Vagina (tissue), 2 donors: ENCODE measurements around the gene PCNX2. TPM values are rescaled to one million over a fixed set of nuclear protein-coding genes. Genes with fewer than 3 reads are reported as not detected.

Experiments used
- DNase-seq, 2 donors: peaks; one replicate each; pipeline ENCODE4 v3.0.0-alpha.2; 2017; ENCODE audit errors: extremely low spot score in 2 of 2
- H3K27ac ChIP-seq: fragments of 200-600 bp; sonication (generic); one replicate; pipeline ENCODE4 v1.5.1; 2019
- H3K27me3 ChIP-seq: fragments of 200-600 bp; sonication (generic); one replicate; pipeline ENCODE4 v1.5.1; 2019
- H3K36me3 ChIP-seq, 2 donors: fragments of 200-600 bp; sonication (generic); one replicate each; pipeline ENCODE4 v1.5.1; 2017 to 2019
- H3K4me1 ChIP-seq: fragments of 200-600 bp; sonication (generic); one replicate; pipeline ENCODE4 v1.5.1; 2019
- H3K4me3 ChIP-seq, 2 donors: fragments of 200-600 bp; sonication (generic); 1 replicate in 1 of 2; 2 replicates in 1 of 2; pipeline ENCODE4 v1.5.1; 2016 to 2019
- H3K9me3 ChIP-seq: fragments of 200-600 bp; sonication (generic); one replicate; pipeline ENCODE4 v1.5.1; 2019
- POLR2A ChIP-seq, 2 donors: fragments of 450-650 bp; IDR thresholded peaks; one replicate each; pipeline ENCODE4 v1.6.1; 2017; ENCODE audit warnings: antibody characterized with exemption in 2 of 2, mild to moderate bottlenecking in 2 of 2, moderate library complexity in 2 of 2
- POLR2AphosphoS5 ChIP-seq, 2 donors: sonication (generic); formaldehyde crosslinking; IDR thresholded peaks; one replicate each; pipeline ENCODE4 v1.9.0; 2017; ENCODE audit warnings: antibody characterized with exemption in 2 of 2, mild to moderate bottlenecking in 2 of 2, low read depth in 1 of 2; ENCODE audit not compliant: insufficient read depth in 1 of 2
- intact Hi-C: fragments of 100-400 bp; cut with DNase I; formaldehyde crosslinking; loops from one replicate; pipeline ENCODE4 v1.15.1; 2023
- total RNA-seq: library from RNA; depleted of rRNA; stranded (reverse); fragments of >200 nt; gene quantifications from one replicate; pipeline ENCODE4 v1.2.3, GENCODE V29; 2016
- TF ChIP-seq, protein P1 (sequence below), 3 experiments: fragments of 450-650 bp in 2 of 3; fragments of 200-600 bp in 1 of 3; sonication (generic) in 1 of 3; IDR thresholded peaks; one replicate each; pipeline ENCODE4 v1.5.1; 2017 to 2019; ENCODE audit warnings: antibody characterized with exemption in 3 of 3, mild to moderate bottlenecking in 2 of 3, moderate library complexity in 2 of 3

The PCNX2 gene
- total RNA-seq, 1 donor from 2014 or later: 29.2 TPM

DNA sequence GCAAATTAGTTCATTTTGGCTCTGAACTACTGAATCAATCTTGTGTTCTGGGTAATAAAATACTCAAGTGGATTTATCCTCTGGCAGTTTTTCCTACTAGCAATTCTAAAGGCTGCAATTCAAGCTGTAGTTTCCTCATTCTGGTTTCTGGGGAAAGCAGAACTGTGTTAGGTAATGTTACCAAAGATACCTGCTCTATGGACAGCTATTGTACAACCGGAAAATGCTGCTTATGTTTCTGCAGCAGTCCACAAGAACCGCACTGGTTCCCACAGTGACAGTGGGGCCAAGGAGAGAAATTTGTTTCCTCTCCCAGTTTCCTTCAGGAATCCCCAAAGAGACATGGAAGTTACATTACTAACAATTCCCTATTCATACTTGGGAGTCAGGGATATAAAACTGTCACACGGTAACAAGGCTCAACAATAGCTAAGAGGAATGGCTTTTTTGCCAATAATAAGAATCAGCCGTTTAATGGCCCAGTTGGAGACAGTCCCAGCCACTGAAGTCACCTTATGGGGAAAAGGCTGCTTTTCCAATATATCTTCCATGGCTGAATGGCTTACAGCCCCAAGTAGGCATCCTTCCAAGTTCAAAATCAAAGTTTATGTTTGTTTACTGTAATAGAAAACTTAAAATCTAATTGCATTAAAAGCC is 52.6 kb downstream of the PCNX2 start:
- no peak for DNase-seq
- Histone ChIP-seq H3K9me3 (no peaks in the 10 kb centered on the region), H3K4me1 (peaks cover 30% of the 10 kb centered on the region), H3K36me3 (no peaks in the 10 kb centered on the region), H3K27ac (peak overlapping the region; percentile 0), H3K4me3 (no peak overlapping the region), H3K27me3 (no peaks in the 10 kb centered on the region)
- intact Hi-C loops: loop anchor here (10.0 kb wide), 1 partner anchor 1488 kb away; no protein-coding TSS in a partner anchor
- TF ChIP-seq, protein P1, sequence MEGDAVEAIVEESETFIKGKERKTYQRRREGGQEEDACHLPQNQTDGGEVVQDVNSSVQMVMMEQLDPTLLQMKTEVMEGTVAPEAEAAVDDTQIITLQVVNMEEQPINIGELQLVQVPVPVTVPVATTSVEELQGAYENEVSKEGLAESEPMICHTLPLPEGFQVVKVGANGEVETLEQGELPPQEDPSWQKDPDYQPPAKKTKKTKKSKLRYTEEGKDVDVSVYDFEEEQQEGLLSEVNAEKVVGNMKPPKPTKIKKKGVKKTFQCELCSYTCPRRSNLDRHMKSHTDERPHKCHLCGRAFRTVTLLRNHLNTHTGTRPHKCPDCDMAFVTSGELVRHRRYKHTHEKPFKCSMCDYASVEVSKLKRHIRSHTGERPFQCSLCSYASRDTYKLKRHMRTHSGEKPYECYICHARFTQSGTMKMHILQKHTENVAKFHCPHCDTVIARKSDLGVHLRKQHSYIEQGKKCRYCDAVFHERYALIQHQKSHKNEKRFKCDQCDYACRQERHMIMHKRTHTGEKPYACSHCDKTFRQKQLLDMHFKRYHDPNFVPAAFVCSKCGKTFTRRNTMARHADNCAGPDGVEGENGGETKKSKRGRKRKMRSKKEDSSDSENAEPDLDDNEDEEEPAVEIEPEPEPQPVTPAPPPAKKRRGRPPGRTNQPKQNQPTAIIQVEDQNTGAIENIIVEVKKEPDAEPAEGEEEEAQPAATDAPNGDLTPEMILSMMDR (IDR thresholded peaks at IDR 0.05): no peak
- TF ChIP-seq POLR2AphosphoS5 (IDR thresholded peaks at IDR 0.05; ENCODE audit: insufficient read depth in 1 of 2, low read depth in 1 of 2): no peak
- no peak for TF ChIP-seq POLR2A (IDR thresholded peaks at IDR 0.05)

DNA sequence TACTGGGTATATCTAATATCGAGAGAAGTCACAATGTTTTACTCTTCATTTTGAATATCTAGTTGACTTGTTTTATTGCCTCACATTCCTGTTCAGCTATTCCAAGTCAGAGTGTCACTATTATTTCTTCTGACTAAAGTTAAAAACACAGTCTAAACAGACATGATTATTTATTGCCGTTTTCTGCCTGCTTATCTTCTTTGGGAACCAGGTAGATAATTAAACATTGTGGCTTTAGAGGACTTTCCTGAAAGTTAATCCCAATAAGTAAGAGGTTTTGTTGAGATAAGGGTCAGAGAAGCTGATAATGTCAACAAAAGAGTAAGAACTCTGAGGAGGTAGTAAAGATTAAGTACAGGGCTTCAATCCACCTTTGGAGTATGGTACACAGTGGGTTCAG is 53.8 kb downstream of the PCNX2 start:
- Histone ChIP-seq H3K36me3 (no peaks in the 10 kb centered on the region), H3K27me3 (no peaks in the 10 kb centered on the region), H3K4me3 (no peak overlapping the region), H3K4me1 (peaks cover 30% of the 10 kb centered on the region), H3K27ac (no peak overlapping the region), H3K9me3 (no peaks in the 10 kb centered on the region)
- intact Hi-C loops: loop anchor here (10.0 kb wide), 1 partner anchor 1487 kb away; no protein-coding TSS in a partner anchor
- TF ChIP-seq, protein P1 (IDR thresholded peaks at IDR 0.05): no peak
- TF ChIP-seq POLR2A (IDR thresholded peaks at IDR 0.05): no peak
- TF ChIP-seq POLR2AphosphoS5 (IDR thresholded peaks at IDR 0.05; ENCODE audit: insufficient read depth in 1 of 2, low read depth in 1 of 2): no peak
- DNase-seq: no peak

DNA sequence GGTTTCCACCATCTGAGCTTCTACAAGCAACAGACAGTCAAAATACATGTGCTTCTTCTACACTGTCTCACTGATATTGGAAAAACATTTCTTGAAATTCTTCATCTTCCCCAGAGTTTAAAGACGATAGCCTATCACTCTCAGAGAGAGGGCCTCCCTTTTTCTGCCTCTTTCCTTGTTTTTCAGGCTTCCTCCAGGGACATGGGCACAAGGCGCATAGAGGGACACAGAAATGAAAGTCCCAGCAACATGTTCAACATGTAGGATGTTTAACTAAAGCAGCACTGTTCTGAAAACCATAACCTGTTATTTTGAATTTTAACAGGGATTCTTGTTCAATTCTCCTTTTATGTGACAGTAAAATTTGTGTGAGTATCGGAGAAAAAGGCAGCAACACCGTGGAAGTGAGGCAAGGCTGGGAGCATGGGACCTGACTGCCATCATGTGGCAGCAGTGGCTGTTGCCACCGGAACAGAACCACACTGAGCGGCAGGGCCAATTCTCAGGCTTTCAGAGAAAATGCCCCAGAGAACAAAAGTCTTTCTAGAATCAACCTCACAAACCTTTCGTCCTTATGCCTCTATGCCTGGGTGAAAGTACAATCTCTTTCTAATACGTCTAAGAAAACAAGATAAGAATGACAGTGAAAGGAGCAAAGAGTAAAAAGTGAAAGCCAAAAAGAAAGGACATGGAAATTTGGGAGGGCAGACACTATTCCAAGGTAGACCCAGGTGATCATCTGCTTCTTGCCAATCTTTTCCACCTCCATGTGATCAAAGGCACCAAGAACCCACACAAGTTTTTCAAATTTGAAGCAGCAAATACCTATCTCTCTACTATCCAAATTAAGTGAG is 54.5 kb downstream of the PCNX2 start:
- Histone ChIP-seq H3K27me3 (no peaks in the 10 kb centered on the region), H3K4me3 (peak overlapping the region in 1 of 2 donors; percentile 20), H3K9me3 (no peaks in the 10 kb centered on the region), H3K27ac (no peak overlapping the region), H3K36me3 (no peaks in the 10 kb centered on the region), H3K4me1 (peaks cover 30% of the 10 kb centered on the region)
- intact Hi-C loops: loop anchor here (10.0 kb wide), 1 partner anchor 1486 kb away; no protein-coding TSS in a partner anchor
- DNase-seq: no peak
- no peak for TF ChIP-seq POLR2AphosphoS5 (IDR thresholded peaks at IDR 0.05; ENCODE audit: insufficient read depth in 1 of 2, low read depth in 1 of 2)
- no peak for TF ChIP-seq POLR2A (IDR thresholded peaks at IDR 0.05)
- TF ChIP-seq, protein P1 (IDR thresholded peaks at IDR 0.05): peak; percentile 31 to 51 (median 43)

DNA sequence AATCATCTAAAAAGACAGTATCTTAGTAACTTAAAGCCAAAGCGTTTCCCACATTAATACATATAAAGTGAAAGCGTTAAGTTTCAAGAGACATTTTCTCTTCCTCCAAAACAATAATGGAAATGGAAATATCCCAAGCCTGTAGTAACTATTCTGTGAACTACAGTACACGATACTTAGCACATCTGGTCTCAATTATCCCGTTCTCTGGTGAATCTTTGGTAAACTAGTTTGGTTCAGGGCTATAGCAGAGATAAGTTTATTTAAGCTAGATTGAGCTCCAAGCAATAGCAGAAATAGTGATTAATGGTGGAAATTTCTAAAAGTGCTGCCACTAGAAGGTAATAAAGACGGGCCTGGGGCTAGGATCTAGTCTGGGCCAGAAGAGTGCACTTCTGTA is 55.2 kb downstream of the PCNX2 start:
- DNase-seq: no peak
- H3K27ac ChIP-seq: no peak overlapping the region
- no peaks in the 10 kb centered on the region for H3K27me3 ChIP-seq
- TF ChIP-seq, protein P1 (IDR thresholded peaks at IDR 0.05): no peak
- TF ChIP-seq POLR2AphosphoS5 (IDR thresholded peaks at IDR 0.05; ENCODE audit: insufficient read depth in 1 of 2, low read depth in 1 of 2) (no peak), POLR2A (IDR thresholded peaks at IDR 0.05) (no peak)
- intact Hi-C loops: loop anchor here (10.0 kb wide), 1 partner anchor 1486 kb away; no protein-coding TSS in a partner anchor
- H3K4me1 ChIP-seq: peaks cover 30% of the 10 kb centered on the region
- no peaks in the 10 kb centered on the region for H3K9me3 ChIP-seq
- H3K4me3 ChIP-seq: no peak overlapping the region
- no peaks in the 10 kb centered on the region for H3K36me3 ChIP-seq
